H1 (cell line): ENCODE data around the gene FHL2. TPM values are rescaled to one million over a fixed set of nuclear protein-coding genes. Genes with fewer than 3 reads are reported as not detected.

Experiments used
- CTCF ChIA-PET: fragments of 300-600 bp; sonication (Branson Sonifier 250); formaldehyde crosslinking; loops from one replicate; lab custom pipeline; 2021; ENCODE audit not compliant: partially characterized antibody; lab: Charles Lee
- POLR2A ChIA-PET: fragments of 300-600 bp; sonication (Branson Sonifier 250); formaldehyde crosslinking; loops from one replicate; lab custom pipeline; 2021; ENCODE audit warnings: inconsistent platforms; ENCODE audit not compliant: partially characterized antibody; lab: Charles Lee
- DNase-seq, 2 experiments: peaks; one replicate each; pipeline versions ENCODE4 v3.0.0 to v3.0.0-alpha.2; 2010 to 2022; ENCODE audit warnings: low spot score in 2 of 2, low read depth in 1 of 2, mixed read lengths in 1 of 2
- FAIRE-seq: peaks from 2 replicates; lab custom pipeline; 2011; peaks lifted over from hg19 to GRCh38; lab: Jason Lieb, UNC
- H2AFZ ChIP-seq: 2 replicates; pipeline ENCODE4 v1.8.1; 2012; ENCODE audit warnings: low read length, inconsistent platforms
- H2AK5ac ChIP-seq: 2 replicates; pipeline ENCODE4 v1.6.1; 2013; ENCODE audit warnings: low read depth, low read length
- H2BK120ac ChIP-seq: replicated peaks from 2 replicates; pipeline ENCODE3; 2013; ENCODE audit warnings: low read depth, low read length, inconsistent platforms
- H2BK12ac ChIP-seq: 2 replicates; pipeline ENCODE4 v1.6.1; 2013; ENCODE audit warnings: low read depth, low read length
- H2BK15ac ChIP-seq: 2 replicates; pipeline ENCODE4 v1.6.1; 2013; ENCODE audit warnings: low read length
- H2BK20ac ChIP-seq: 2 replicates; pipeline ENCODE4 v1.6.1; 2013; ENCODE audit warnings: low read length
- H2BK5ac ChIP-seq: 2 replicates; pipeline ENCODE4 v1.6.1; 2013; ENCODE audit warnings: low read depth, low read length
- H3K14ac ChIP-seq: 2 replicates; pipeline ENCODE4 v1.6.1; 2013; ENCODE audit warnings: inconsistent platforms; ENCODE audit not compliant: insufficient read length
- H3K18ac ChIP-seq: 2 replicates; pipeline ENCODE4 v1.6.1; 2013; ENCODE audit warnings: low read length; ENCODE audit errors: extremely low read depth
- H3K23ac ChIP-seq: 2 replicates; pipeline ENCODE4 v1.6.1; 2013; ENCODE audit warnings: inconsistent platforms; ENCODE audit not compliant: insufficient read length
- H3K23me2 ChIP-seq: 2 replicates; pipeline ENCODE4 v1.6.1; 2013; ENCODE audit warnings: low read depth, low read length
- H3K27ac ChIP-seq: 2 replicates; pipeline ENCODE4 v1.6.1; 2011; ENCODE audit warnings: low read depth, low read length, inconsistent platforms
- H3K27me3 ChIP-seq, 4 experiments: replicated peaks in 1 of 4; 1 replicate in 1 of 4; 2 replicates in 3 of 4; pipeline versions ENCODE4 v1.6.1 to v1.8.1; 2011 to 2013; ENCODE audit warnings: low read length in 3 of 4, mild to moderate bottlenecking in 3 of 4, inconsistent platforms in 2 of 4, mixed read lengths in 2 of 4, moderate library complexity in 1 of 4; ENCODE audit not compliant: control insufficient read depth in 3 of 4, insufficient read depth in 3 of 4; ENCODE audit errors: extremely low read depth in 1 of 4
- H3K36me3 ChIP-seq, 4 experiments: 2 replicates each; pipeline versions ENCODE4 v1.6.1 to v1.8.1; 2011 to 2013; ENCODE audit warnings: mild to moderate bottlenecking in 4 of 4, low read length in 3 of 4, moderate library complexity in 2 of 4, control low read depth in 1 of 4, inconsistent platforms in 1 of 4; ENCODE audit not compliant: insufficient read depth in 4 of 4, control insufficient read depth in 2 of 4
- H3K4ac ChIP-seq: replicated peaks from 2 replicates; pipeline ENCODE3; 2013; ENCODE audit warnings: low read length, low read depth, mixed read lengths, inconsistent platforms; ENCODE audit not compliant: insufficient read length
- H3K4me1 ChIP-seq, 4 experiments: replicated peaks in 1 of 4; 1 replicate in 1 of 4; 2 replicates in 3 of 4; pipeline versions ENCODE4 v1.6.1 to v1.8.1; 2011 to 2013; ENCODE audit warnings: low read length in 3 of 4, inconsistent platforms in 2 of 4, mixed read lengths in 1 of 4; ENCODE audit not compliant: insufficient read depth in 4 of 4, control insufficient read depth in 3 of 4
- H3K4me2 ChIP-seq, 2 experiments: 2 replicates each; pipeline versions ENCODE4 v1.6.1 to v1.8.1; 2011 to 2013; ENCODE audit warnings: low read depth in 2 of 2, low read length in 2 of 2, control low read depth in 1 of 2, inconsistent platforms in 1 of 2, mild to moderate bottlenecking in 1 of 2; ENCODE audit not compliant: insufficient read depth in 1 of 2
- H3K4me3 ChIP-seq, 4 experiments: fragments of 200-600, 300-600 bp in 1 of 4; sonication (generic), shearing (Covaris generic), sonication (Bioruptor Twin) in 1 of 4; 2 replicates each; pipeline versions ENCODE4 v1.5.1 to v1.8.1; 2011 to 2016; ENCODE audit warnings: low read length in 4 of 4, low read depth in 3 of 4, control low read depth in 2 of 4, inconsistent platforms in 2 of 4, mild to moderate bottlenecking in 2 of 4, mixed read lengths in 1 of 4, moderate library complexity in 1 of 4; ENCODE audit not compliant: insufficient read depth in 2 of 4; ENCODE audit errors: extremely low read depth in 1 of 4
- H3K56ac ChIP-seq: replicated peaks from 2 replicates; pipeline ENCODE3; 2013; ENCODE audit warnings: low read depth, mild to moderate bottlenecking, mixed read lengths, low read length, inconsistent platforms; ENCODE audit not compliant: insufficient read length
- H3K79me1 ChIP-seq: 2 replicates; pipeline ENCODE4 v1.6.1; 2013; ENCODE audit warnings: low read depth, low read length, control low read depth
- H3K79me2 ChIP-seq, 2 experiments: 2 replicates each; pipeline versions ENCODE4 v1.6.1 to v1.8.1; 2012 to 2013; ENCODE audit warnings: low read length in 2 of 2, mild to moderate bottlenecking in 2 of 2, inconsistent platforms in 1 of 2; ENCODE audit not compliant: insufficient read depth in 2 of 2, control insufficient read depth in 1 of 2
- H3K9ac ChIP-seq, 4 experiments: replicated peaks in 1 of 4; 1 replicate in 1 of 4; 2 replicates in 3 of 4; pipeline versions ENCODE4 v1.6.1 to v1.8.1; 2011 to 2013; ENCODE audit warnings: low read depth in 3 of 4, low read length in 3 of 4, control low read depth in 2 of 4, mild to moderate bottlenecking in 2 of 4, moderate library complexity in 2 of 4, inconsistent platforms in 1 of 4; ENCODE audit errors: extremely low read depth in 1 of 4
- H3K9me3 ChIP-seq, 2 experiments: 2 replicates each; pipeline versions ENCODE4 v1.6.1 to v1.8.1; 2012 to 2013; ENCODE audit warnings: mild to moderate bottlenecking in 2 of 2, moderate library complexity in 2 of 2, control low read depth in 1 of 2, inconsistent platforms in 1 of 2, low read depth in 1 of 2, low read length in 1 of 2, mixed read lengths in 1 of 2; ENCODE audit not compliant: insufficient read depth in 2 of 2
- H4K20me1 ChIP-seq, 2 experiments: replicated peaks in 1 of 2; 2 replicates each; pipeline versions ENCODE3 to v1.8.1; 2011 to 2013; ENCODE audit warnings: inconsistent platforms in 2 of 2, low read length in 2 of 2, mild to moderate bottlenecking in 1 of 2; ENCODE audit not compliant: insufficient read depth in 2 of 2, control insufficient read depth in 1 of 2
- H4K5ac ChIP-seq: 2 replicates; pipeline ENCODE4 v1.6.1; 2013; ENCODE audit warnings: low read length, low read depth, mixed read lengths, inconsistent platforms; ENCODE audit not compliant: insufficient read length
- H4K8ac ChIP-seq: 2 replicates; pipeline ENCODE4 v1.8.0; 2013; ENCODE audit warnings: mild to moderate bottlenecking, moderate library complexity, low read length, inconsistent platforms; ENCODE audit not compliant: insufficient read depth; ENCODE audit errors: extremely low read depth
- H4K91ac ChIP-seq: replicated peaks from 2 replicates; pipeline ENCODE3; 2013; ENCODE audit warnings: low read length, mixed read lengths, inconsistent platforms; ENCODE audit not compliant: insufficient read length
- BCL11A ChIP-seq, 2 experiments: IDR thresholded peaks; one replicate each; pipeline ENCODE4 v1.6.1; 2011; ENCODE audit warnings: low read depth in 2 of 2, low read length in 2 of 2, mild to moderate bottlenecking in 2 of 2
- CHD2 ChIP-seq: IDR thresholded peaks from 2 replicates; pipeline ENCODE4 v1.6.1; 2012; ENCODE audit warnings: low read length, improper control_type of control experiment
- HDAC2 ChIP-seq, 2 experiments: fragments of 300-600 bp in 1 of 2; sonication (generic) in 1 of 2; IDR thresholded peaks; 2 replicates each; pipeline ENCODE4 v1.6.1; 2011 to 2012; ENCODE audit warnings: low read depth in 2 of 2, low read length in 2 of 2, mild to moderate bottlenecking in 2 of 2, moderate library complexity in 2 of 2, borderline replicate concordance in 1 of 2, inconsistent platforms in 1 of 2
- HDAC6 ChIP-seq: IDR thresholded peaks from one replicate; pipeline ENCODE4 v1.7.1; 2012; ENCODE audit warnings: low read depth, mild to moderate bottlenecking, inconsistent platforms, low read length, moderate library complexity
- RXRA ChIP-seq: IDR thresholded peaks from 2 replicates; pipeline ENCODE4 v1.6.1; 2011; ENCODE audit warnings: low read depth, mild to moderate bottlenecking, low read length, moderate library complexity; ENCODE audit not compliant: insufficient read depth
- SP1 ChIP-seq: IDR thresholded peaks from 2 replicates; pipeline ENCODE4 v1.6.1; 2011; ENCODE audit warnings: low read depth, low read length
- SP4 ChIP-seq: IDR thresholded peaks from 2 replicates; pipeline ENCODE4 v1.6.1; 2012; ENCODE audit warnings: low read length, inconsistent platforms
- TBP ChIP-seq: IDR thresholded peaks from 2 replicates; pipeline ENCODE4 v1.6.1; 2011; ENCODE audit warnings: low read depth, low read length, improper control_type of control experiment
- WGBS, 2 experiments: shearing (Covaris generic) in 1 of 2; methylation state at CpG; one replicate each; pipeline versions ENCODE4 v1.1.6 to v1.1.7; 2013 to 2015; ENCODE audit warnings: low lambda C conversion rate in 2 of 2, mixed read lengths in 2 of 2, inconsistent platforms in 1 of 2, low coverage in 1 of 2, missing lambda C conversion rate in 1 of 2; ENCODE audit not compliant: insufficient replicate concordance in 2 of 2, insufficient coverage in 1 of 2, insufficient read length in 1 of 2; ENCODE audit errors: extremely low coverage in 1 of 2, missing lambda C conversion rate in 1 of 2; 5-methylcytosine and 5-hydroxymethylcytosine counted together
- polyA plus RNA-seq, 7 experiments: library from polyadenylated mRNA; depleted of rRNA in 3 of 7; stranded (reverse) in 5 of 7; unstranded in 2 of 7; fragments of >200 nt in 5 of 7; fragments of 200-250 nt in 2 of 7; gene quantifications; 1 replicate in 5 of 7; 2 replicates in 1 of 7; 4 replicates in 1 of 7; pipeline versions ENCODE4 v1.2.1 to v1.2.3, GENCODE V29; 2011 to 2013; ENCODE audit warnings: missing spikeins in 2 of 7, mixed read lengths in 2 of 7
- total RNA-seq: library from RNA; stranded (reverse); fragmentation: NEBNext Ultra II Directional; extraction: Animal tissue kit (Norgen Biotek cat#: 25700); gene quantifications from 2 replicates; pipeline ENCODE4 v1.2.1, GENCODE V29; 2021
- TF ChIP-seq, protein P1 (sequence below): IDR thresholded peaks from 2 replicates; pipeline ENCODE4 v1.6.1; 2011; ENCODE audit warnings: low read depth, mild to moderate bottlenecking, low read length; ENCODE audit not compliant: insufficient read depth

Gene FHL2
- total and polyA plus RNA-seq, 2 of the 8 experiments (the other 6 are each of a cell fraction or from before 2014, with no cell fraction given): 33.2 to 64.3 TPM

DNA sequence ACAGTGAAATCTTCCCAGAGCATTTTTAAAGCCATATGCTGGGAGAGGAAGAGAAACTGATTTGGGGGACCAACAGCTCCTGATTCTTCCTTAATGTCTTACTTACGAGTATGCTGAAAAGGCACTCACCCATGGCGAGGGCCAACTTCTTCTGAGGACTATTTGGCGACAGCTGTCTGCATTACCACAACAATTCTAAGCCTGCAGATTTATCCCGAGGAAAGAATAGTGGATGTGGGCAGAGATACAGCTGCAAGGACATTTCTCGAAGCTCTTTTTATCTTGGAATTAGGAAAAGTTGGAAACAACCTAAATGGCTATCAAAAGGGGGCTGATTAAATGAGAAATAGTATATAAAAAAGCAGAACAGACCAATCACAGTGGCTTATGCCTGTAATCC lies 40.3 kb upstream of the FHL2 start:
- H2AFZ ChIP-seq: peak overlapping the region; percentile 48; the same call in 1 of the 2 replicates
- FAIRE-seq: no peak

More for the DNA sequence above, 40.3 kb upstream of the FHL2 start:
- no peaks in the 10 kb centered on the region for H3K79me1 ChIP-seq
- no peak for DNase-seq
- no peaks in the 10 kb centered on the region for H3K9me3 ChIP-seq
- TF ChIP-seq SP4: no peak
- TF ChIP-seq RXRA: no peak
- TF ChIP-seq CHD2: no peak
- TF ChIP-seq TBP: no peak
- no peak for TF ChIP-seq BCL11A (IDR thresholded peaks at IDR 0.05; ENCODE audit: low read depth in 2 of 2, low read length in 2 of 2)
- no peak for TF ChIP-seq HDAC6
- TF ChIP-seq SP1: no peak
- TF ChIP-seq HDAC2 (IDR thresholded peaks at IDR 0.05; ENCODE audit: borderline replicate concordance in 1 of 2, low read depth in 2 of 2, low read length in 2 of 2): no peak
- TF ChIP-seq, protein P1, sequence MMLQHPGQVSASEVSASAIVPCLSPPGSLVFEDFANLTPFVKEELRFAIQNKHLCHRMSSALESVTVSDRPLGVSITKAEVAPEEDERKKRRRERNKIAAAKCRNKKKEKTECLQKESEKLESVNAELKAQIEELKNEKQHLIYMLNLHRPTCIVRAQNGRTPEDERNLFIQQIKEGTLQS: no peak
- peaks cover 0 to 7% (median under 1%) of the 10 kb centered on the region in 4 experiments; a peak in 3 of 7 replicates for H3K4me1 ChIP-seq
- H3K4me3 ChIP-seq: no peak overlapping the region
- no peak overlapping the region for H2BK20ac ChIP-seq
- H3K9ac ChIP-seq: no peak overlapping the region
- H3K23ac ChIP-seq: no peak overlapping the region
- H3K18ac ChIP-seq: no peak overlapping the region
- CTCF ChIA-PET: interaction anchor here (0.9 to 1.5 kb wide), 4 partner anchors 12 to 82 kb away, joined by 3 to 7 read pairs (median 3); no protein-coding TSS in a partner anchor
- H4K8ac ChIP-seq: no peak overlapping the region
- no peak overlapping the region for H2BK15ac ChIP-seq
- H4K20me1 ChIP-seq: no peaks in the 10 kb centered on the region
- no peaks in the 10 kb centered on the region for H3K79me2 ChIP-seq
- H2BK12ac ChIP-seq: no peak overlapping the region
- no peak overlapping the region for H2BK120ac ChIP-seq
- no peak overlapping the region for H2AK5ac ChIP-seq
- no peak overlapping the region for H3K14ac ChIP-seq
- H2BK5ac ChIP-seq: no peak overlapping the region
- H3K27me3 ChIP-seq: peaks cover 0 to 2% (median 0%) of the 10 kb centered on the region in 4 experiments; a peak in 1 of 7 replicates
- no peak overlapping the region for H4K5ac ChIP-seq
- no peaks in the 10 kb centered on the region for H3K36me3 ChIP-seq
- H3K4ac ChIP-seq: no peak overlapping the region
- H3K23me2 ChIP-seq: no peaks in the 10 kb centered on the region
- H3K4me2 ChIP-seq: no peak overlapping the region
- H4K91ac ChIP-seq: no peak overlapping the region
- H3K56ac ChIP-seq: no peak overlapping the region
- no peak overlapping the region for H3K27ac ChIP-seq
- POLR2A ChIA-PET: interaction anchor here (1.4 to 1.5 kb wide), 2 partner anchors 39 to 44 kb away, joined by 3 to 4 read pairs; no protein-coding TSS in a partner anchor
- 79% methylated on average over 5 of the region's 5 CpGs; no CpG with 5 or more reads in 1 of the 2 experiments for WGBS, 2 experiments
